Trophoblast cell (in vitro differentiated cells and primary cell): ENCODE results near the gene LRIG1.

ENCODE experiments used
- DNase-seq, 2 donors: peaks; one replicate each; pipeline ENCODE4 v3.0.0-alpha.2; 2016
- H2AFZ ChIP-seq: 2 replicates; pipeline ENCODE4 v1.6.1; 2013; ENCODE audit warnings: low read length, moderate library complexity, mild to moderate bottlenecking; ENCODE audit not compliant: insufficient read depth, poor library complexity
- H2AK5ac ChIP-seq: 2 replicates; pipeline ENCODE4 v1.6.1; 2013; ENCODE audit warnings: mild to moderate bottlenecking, low read length
- H2BK120ac ChIP-seq: 2 replicates; pipeline ENCODE4 v1.6.1; 2013; ENCODE audit warnings: low read length, mild to moderate bottlenecking, moderate library complexity; ENCODE audit not compliant: insufficient read depth, poor library complexity
- H2BK12ac ChIP-seq: 2 replicates; pipeline ENCODE4 v1.6.1; 2013; ENCODE audit warnings: mild to moderate bottlenecking, low read length, moderate library complexity
- H2BK5ac ChIP-seq: 2 replicates; pipeline ENCODE4 v1.6.1; 2013; ENCODE audit warnings: low read length, low read depth, moderate library complexity, mild to moderate bottlenecking; ENCODE audit not compliant: poor library complexity
- H3K14ac ChIP-seq: 2 replicates; pipeline ENCODE4 v1.6.1; 2013; ENCODE audit warnings: mild to moderate bottlenecking, low read length
- H3K18ac ChIP-seq: 2 replicates; pipeline ENCODE4 v1.6.1; 2013; ENCODE audit warnings: mild to moderate bottlenecking, low read length
- H3K23ac ChIP-seq: 2 replicates; pipeline ENCODE4 v1.6.1; 2013; ENCODE audit warnings: low read length
- H3K27ac ChIP-seq: 2 replicates; pipeline ENCODE4 v1.5.1; 2013; ENCODE audit warnings: low read depth, mild to moderate bottlenecking, inconsistent platforms, low read length, moderate library complexity
- H3K27me3 ChIP-seq: 2 replicates; pipeline ENCODE4 v1.6.1; 2013; ENCODE audit warnings: inconsistent platforms, mild to moderate bottlenecking, low read length, moderate library complexity; ENCODE audit not compliant: insufficient read depth
- H3K36me3 ChIP-seq, 2 experiments: 1 replicate in 1 of 2; 2 replicates in 1 of 2; pipeline ENCODE4 v1.6.1; 2013; ENCODE audit warnings: low read length in 2 of 2, mild to moderate bottlenecking in 2 of 2, moderate library complexity in 1 of 2; ENCODE audit not compliant: insufficient read depth in 2 of 2, control insufficient read depth in 1 of 2
- H3K4ac ChIP-seq: 2 replicates; pipeline ENCODE4 v1.6.1; 2013; ENCODE audit warnings: low read depth, mild to moderate bottlenecking, low read length, moderate library complexity
- H3K4me1 ChIP-seq, 2 experiments: 1 replicate in 1 of 2; 2 replicates in 1 of 2; pipeline ENCODE4 v1.6.1; 2013; ENCODE audit warnings: low read length in 2 of 2, mild to moderate bottlenecking in 2 of 2, moderate library complexity in 1 of 2; ENCODE audit not compliant: insufficient read depth in 2 of 2, control insufficient read depth in 1 of 2
- H3K4me2 ChIP-seq: 2 replicates; pipeline ENCODE4 v1.6.1; 2013; ENCODE audit warnings: inconsistent platforms, mild to moderate bottlenecking, low read length, moderate library complexity
- H3K4me3 ChIP-seq: 2 replicates; pipeline ENCODE4 v1.5.1; 2013; ENCODE audit warnings: mild to moderate bottlenecking, low read depth, low read length, inconsistent platforms
- H3K79me1 ChIP-seq: one replicate; pipeline ENCODE4 v1.6.1; 2013; ENCODE audit warnings: low read length
- H3K79me2 ChIP-seq: 2 replicates; pipeline ENCODE4 v1.6.1; 2013; ENCODE audit warnings: low read length, mild to moderate bottlenecking; ENCODE audit not compliant: control insufficient read depth, insufficient read depth, poor library complexity
- H3K9ac ChIP-seq: 2 replicates; pipeline ENCODE4 v1.6.1; 2013; ENCODE audit warnings: mild to moderate bottlenecking, low read length
- H3K9me3 ChIP-seq: 2 replicates; pipeline ENCODE4 v1.6.1; 2013; ENCODE audit warnings: low read depth, mild to moderate bottlenecking, control low read depth, inconsistent platforms, low read length; ENCODE audit not compliant: insufficient read depth
- H4K12ac ChIP-seq: 2 replicates; pipeline ENCODE4 v1.6.1; 2013; ENCODE audit warnings: low read depth, mild to moderate bottlenecking, low read length, moderate library complexity
- H4K8ac ChIP-seq: 2 replicates; pipeline ENCODE4 v1.6.1; 2013; ENCODE audit warnings: low read depth, mild to moderate bottlenecking, low read length, moderate library complexity
- H4K91ac ChIP-seq: one replicate; pipeline ENCODE4 v1.6.1; 2013; ENCODE audit warnings: low read depth, mild to moderate bottlenecking, low read length, moderate library complexity
- WGBS: extraction: QIAGEN DNeasy Blood & Tissue Kit; methylation state at CpG from one replicate; pipeline ENCODE4 v1.1.7; 2013; ENCODE audit warnings: missing lambda C conversion rate; ENCODE audit not compliant: insufficient read length, insufficient coverage; ENCODE audit errors: extremely low coverage; 5-methylcytosine and 5-hydroxymethylcytosine counted together

The LRIG1 gene

GRCh38 chr3:66370179-66370578 lies 130.6 kb downstream of the LRIG1 start:
- DNase-seq = no peak
- Histone ChIP-seq H3K18ac (no peak overlapping the region), H3K9me3 (no peaks in the 10 kb centered on the region), H3K36me3 (no peaks in the 10 kb centered on the region), H4K91ac (no peak overlapping the region), H3K14ac (no peak overlapping the region), H3K79me2 (no peaks in the 10 kb centered on the region), H4K12ac (no peak overlapping the region), H3K4ac (no peak overlapping the region), H3K9ac (no peak overlapping the region), H2BK120ac (no peak overlapping the region), H3K23ac (no peak overlapping the region), H4K8ac (no peak overlapping the region), H3K4me3 (no peak overlapping the region), H3K79me1 (no peaks in the 10 kb centered on the region), H3K4me1 (no peaks in the 10 kb centered on the region), H3K27ac (no peak overlapping the region), H2BK12ac (no peak overlapping the region), H2BK5ac (no peak overlapping the region), H3K4me2 (no peak overlapping the region), H2AK5ac (no peak overlapping the region), H2AFZ (no peak overlapping the region), H3K27me3 (no peaks in the 10 kb centered on the region)
- WGBS = no CpG with 5 or more reads among the region's 7 CpGs

- no peak for DNase-seq
- no peaks in the 10 kb centered on the region for H3K79me1 ChIP-seq
- H2AFZ ChIP-seq = no peak overlapping the region
- H3K27ac ChIP-seq = no peak overlapping the region
- no peak overlapping the region for H3K4me3 ChIP-seq
- no peaks in the 10 kb centered on the region for H3K36me3 ChIP-seq
- WGBS = no CpG with 5 or more reads among the region's 3 CpGs
- H4K8ac ChIP-seq = no peak overlapping the region
- peaks cover 0 to 3% of the 10 kb centered on the region in 2 experiments for H3K4me1 ChIP-seq
- H2BK5ac ChIP-seq = no peak overlapping the region
- no peak overlapping the region for H3K14ac ChIP-seq
- H3K79me2 ChIP-seq = no peaks in the 10 kb centered on the region
- H3K18ac ChIP-seq = no peak overlapping the region
- no peak overlapping the region for H2BK12ac ChIP-seq
- H2BK120ac ChIP-seq = no peak overlapping the region
- no peaks in the 10 kb centered on the region for H3K27me3 ChIP-seq
- no peak overlapping the region for H2AK5ac ChIP-seq
- no peak overlapping the region for H3K23ac ChIP-seq
- H3K4me2 ChIP-seq = no peak overlapping the region
- H4K91ac ChIP-seq = no peak overlapping the region
- no peak overlapping the region for H4K12ac ChIP-seq
- no peaks in the 10 kb centered on the region for H3K9me3 ChIP-seq
- no peak overlapping the region for H3K4ac ChIP-seq
- H3K9ac ChIP-seq = no peak overlapping the region
These were observed 132.8 kb downstream of the LRIG1 start for GRCh38 chr3:66367979-66368378.

GRCh38 chr3:66366747-66367146 lies 134.1 kb downstream of the LRIG1 start:
- no peak overlapping the region for H3K4me2 ChIP-seq
- H3K9me3 ChIP-seq = no peaks in the 10 kb centered on the region
- no peak overlapping the region for H4K91ac ChIP-seq
- no peak overlapping the region for H2BK5ac ChIP-seq
- H2AFZ ChIP-seq = no peak overlapping the region
- no peak overlapping the region for H4K12ac ChIP-seq
- H3K4ac ChIP-seq = no peak overlapping the region
- H3K27ac ChIP-seq = no peak overlapping the region
- H3K9ac ChIP-seq = no peak overlapping the region
- no peak overlapping the region for H3K18ac ChIP-seq
- peaks cover 0 to 3% of the 10 kb centered on the region in 2 experiments for H3K4me1 ChIP-seq
- no peaks in the 10 kb centered on the region for H3K79me2 ChIP-seq
- no CpG with 5 or more reads among the region's 7 CpGs for WGBS
- no peak overlapping the region for H3K4me3 ChIP-seq
- H2BK120ac ChIP-seq = no peak overlapping the region
- no peak overlapping the region for H2AK5ac ChIP-seq
- no peak for DNase-seq
- no peak overlapping the region for H2BK12ac ChIP-seq
- no peak overlapping the region for H3K23ac ChIP-seq
- H4K8ac ChIP-seq = no peak overlapping the region
- no peaks in the 10 kb centered on the region for H3K36me3 ChIP-seq
- no peaks in the 10 kb centered on the region for H3K27me3 ChIP-seq
- H3K79me1 ChIP-seq = no peaks in the 10 kb centered on the region
- no peak overlapping the region for H3K14ac ChIP-seq

GRCh38 chr3:66365080-66365479 lies 135.7 kb downstream of the LRIG1 start:
- Histone ChIP-seq H2AK5ac (no peak overlapping the region), H3K79me2 (no peaks in the 10 kb centered on the region), H3K79me1 (no peaks in the 10 kb centered on the region), H3K9me3 (no peaks in the 10 kb centered on the region), H2BK5ac (no peak overlapping the region), H3K4me3 (no peak overlapping the region), H3K27ac (no peak overlapping the region), H4K12ac (no peak overlapping the region), H2BK120ac (no peak overlapping the region), H3K4me1 (peaks cover 0 to 3% of the 10 kb centered on the region in 2 experiments), H4K8ac (no peak overlapping the region), H3K36me3 (no peaks in the 10 kb centered on the region), H4K91ac (no peak overlapping the region), H3K18ac (no peak overlapping the region), H3K27me3 (no peaks in the 10 kb centered on the region), H3K9ac (no peak overlapping the region), H3K14ac (no peak overlapping the region), H2AFZ (no peak overlapping the region), H2BK12ac (no peak overlapping the region), H3K23ac (no peak overlapping the region), H3K4me2 (no peak overlapping the region), H3K4ac (no peak overlapping the region)
- no CpG with 5 or more reads among the region's 5 CpGs for WGBS
- DNase-seq = no peak
